A549 (cell line): Measurements from ENCODE around the gene CETN1. TPM values are rescaled to one million over a fixed set of nuclear protein-coding genes. Genes with fewer than 3 reads are reported as not detected.

Source experiments
- ATAC-seq, 2 experiments: fragments of 200-7000 bp in 1 of 2; fragments of >200 bp in 1 of 2; cut with Nextera tagmentation in 1 of 2; cut with Tn5 transposase in 1 of 2; 3 replicates each; pipeline versions ENCODE4 v1.8.0 to v1.9.1; 2018 to 2020; ENCODE audit warnings: mild to moderate bottlenecking in 1 of 2, moderate library complexity in 1 of 2
- CTCF ChIA-PET: fragments of 300-600 bp; sonication (Branson Sonifier 250); formaldehyde crosslinking; extraction: SDS; loops from one replicate; lab custom pipeline; 2021; ENCODE audit warnings: antibody characterized with exemption, inconsistent platforms; lab: Yijun Ruan, JAX
- POLR2A ChIA-PET: fragments of 350-600 bp; formaldehyde crosslinking; extraction: SDS; loops from one replicate; lab custom pipeline; 2021; ENCODE audit warnings: antibody characterized with exemption, inconsistent platforms; lab: Yijun Ruan, JAX
- DNase-seq, 2 experiments: peaks; one replicate each; pipeline versions ENCODE4 v3.0.0 to v3.0.0-alpha.2; 2011 to 2016; ENCODE audit warnings: low read depth in 1 of 2, low spot score in 1 of 2
- FAIRE-seq: peaks from 2 replicates; lab custom pipeline; 2011; peaks lifted over from hg19 to GRCh38; lab: Jason Lieb, UNC
- H3K27ac ChIP-seq, 2 experiments: fragments of >200 bp; sonication (Bioruptor Twin); formaldehyde crosslinking; 3 replicates each; pipeline ENCODE4 v1.5.1; 2016 to 2017
- H3K4me1 ChIP-seq: fragments of >200 bp; sonication (Bioruptor Twin); formaldehyde crosslinking; 3 replicates; pipeline ENCODE4 v1.6.1; 2016
- H3K4me2 ChIP-seq: fragments of >200 bp; sonication (Bioruptor Twin); formaldehyde crosslinking; 3 replicates; pipeline ENCODE4 v1.6.1; 2016
- H3K4me3 ChIP-seq: fragments of >200 bp; sonication (Bioruptor Twin); formaldehyde crosslinking; 3 replicates; pipeline ENCODE4 v1.5.1; 2016
- H3K9me3 ChIP-seq: fragments of >200 bp; sonication (Bioruptor Twin); formaldehyde crosslinking; 3 replicates; pipeline ENCODE4 v1.6.1; 2016
- BCL3 ChIP-seq: fragments of >200 bp; sonication (Bioruptor Twin); formaldehyde crosslinking; IDR thresholded peaks from 3 replicates; pipeline ENCODE4 v1.6.1; 2016
- CBX8 ChIP-seq: fragments of 200-600 bp; sonication (generic); IDR thresholded peaks from 2 replicates; pipeline ENCODE4 v1.6.1; 2016
- CEBPB ChIP-seq, 2 experiments: fragments of >200 bp in 1 of 2; sonication (Bioruptor Twin) in 1 of 2; formaldehyde crosslinking in 1 of 2; IDR thresholded peaks; 2 replicates each; pipeline ENCODE4 v1.6.1; 2012 to 2016
- EHF ChIP-seq: fragments of 250-450 bp; sonication (Bioruptor Pico); IDR thresholded peaks from 2 replicates; pipeline ENCODE4 v1.5.0; 2020; ENCODE audit warnings: mild to moderate bottlenecking
- ELK1 ChIP-seq: fragments of 150-350 bp; IDR thresholded peaks from 2 replicates; pipeline ENCODE4 v1.6.1; 2014; ENCODE audit warnings: low read depth, mild to moderate bottlenecking, low read length
- FOSB ChIP-seq: fragments of 250-450 bp; sonication (Bioruptor Pico); IDR thresholded peaks from 2 replicates; pipeline ENCODE4 v1.5.0; 2020; ENCODE audit warnings: mild to moderate bottlenecking, moderate library complexity
- FOSL2 ChIP-seq, 2 experiments: fragments of 450-650 bp in 1 of 2; fragments of >200 bp in 1 of 2; sonication (Bioruptor Twin) in 1 of 2; formaldehyde crosslinking; IDR thresholded peaks; 2 replicates each; pipeline versions ENCODE4 v1.5.0 to v1.6.1; 2016 to 2020; ENCODE audit warnings: mild to moderate bottlenecking in 1 of 2, moderate library complexity in 1 of 2
- GATA3 ChIP-seq: IDR thresholded peaks from 2 replicates; pipeline ENCODE4 v1.6.1; 2012; ENCODE audit warnings: borderline replicate concordance
- HOXA7 ChIP-seq: fragments of 250-450 bp; sonication (Bioruptor Pico); IDR thresholded peaks from 2 replicates; pipeline ENCODE4 v1.5.0; 2020; ENCODE audit warnings: mild to moderate bottlenecking, moderate library complexity
- HOXB13 ChIP-seq: fragments of 250-450 bp; sonication (Bioruptor Pico); IDR thresholded peaks from 2 replicates; pipeline ENCODE4 v1.5.0; 2020; ENCODE audit warnings: low read depth, mild to moderate bottlenecking, moderate library complexity
- MAFK ChIP-seq: fragments of 450-650 bp; IDR thresholded peaks from 2 replicates; pipeline ENCODE4 v1.6.1; 2014; ENCODE audit not compliant: partially characterized antibody
- MYC ChIP-seq: IDR thresholded peaks from 2 replicates; pipeline ENCODE4 v1.6.1; 2012; ENCODE audit warnings: mild to moderate bottlenecking, inconsistent platforms, low read length, improper control_type of control experiment, borderline replicate concordance
- NPAS2 ChIP-seq: fragments of 250-450 bp; sonication (Bioruptor Pico); IDR thresholded peaks from 2 replicates; pipeline ENCODE4 v1.8.0; 2022; ENCODE audit warnings: mild to moderate bottlenecking, moderate library complexity, borderline replicate concordance
- NR3C1 ChIP-seq: fragments of >200 bp; sonication (Bioruptor Twin); formaldehyde crosslinking; IDR thresholded peaks from 3 replicates; pipeline ENCODE4 v1.6.1; 2017
- RAD21 ChIP-seq, 2 experiments: fragments of >200 bp in 1 of 2; sonication (Bioruptor Twin) in 1 of 2; formaldehyde crosslinking in 1 of 2; IDR thresholded peaks in 1 of 2; conservative IDR thresholded peaks in 1 of 2; 2 replicates in 1 of 2; 3 replicates in 1 of 2; pipeline ENCODE4 v1.6.1; 2012 to 2018; ENCODE audit warnings: inconsistent platforms in 1 of 2
- RCOR1 ChIP-seq: fragments of 150-350 bp; IDR thresholded peaks from 2 replicates; pipeline ENCODE4 v1.6.1; 2014; ENCODE audit warnings: antibody characterized with exemption, low read length, low read depth
- REST ChIP-seq: fragments of 200-600 bp; sonication (generic); IDR thresholded peaks from 2 replicates; pipeline ENCODE4 v1.6.1; 2016; ENCODE audit warnings: antibody characterized with exemption, mild to moderate bottlenecking, moderate library complexity
- RFX5 ChIP-seq: fragments of 450-650 bp; IDR thresholded peaks from 2 replicates; pipeline ENCODE4 v1.7.1; 2014; ENCODE audit warnings: antibody characterized with exemption, mild to moderate bottlenecking, moderate library complexity
- RNF2 ChIP-seq: fragments of 200-600 bp; sonication (generic); IDR thresholded peaks from 2 replicates; pipeline ENCODE4 v1.6.1; 2016; ENCODE audit warnings: low read depth, mild to moderate bottlenecking, antibody characterized with exemption, moderate library complexity, borderline replicate concordance
- SMC3 ChIP-seq: fragments of >200 bp; sonication (Bioruptor Twin); formaldehyde crosslinking; IDR thresholded peaks from 3 replicates; pipeline ENCODE4 v1.6.1; 2018; ENCODE audit warnings: inconsistent platforms
- SREBF2 ChIP-seq: fragments of 450-650 bp; IDR thresholded peaks from 2 replicates; pipeline ENCODE4 v1.6.1; 2014; ENCODE audit warnings: mild to moderate bottlenecking, moderate library complexity
- ZC3H11A ChIP-seq: fragments of 450-650 bp; IDR thresholded peaks from 2 replicates; pipeline ENCODE4 v1.6.1; 2014; ENCODE audit warnings: antibody characterized with exemption, mild to moderate bottlenecking
- ZNF302 ChIP-seq: fragments of 250-450 bp; sonication (Bioruptor Pico); IDR thresholded peaks from 2 replicates; pipeline ENCODE4 v1.9.0; 2021; ENCODE audit warnings: inconsistent platforms, mild to moderate bottlenecking, moderate library complexity
- ZSCAN20 ChIP-seq: fragments of 250-450 bp; sonication (Bioruptor Pico); IDR thresholded peaks from 2 replicates; pipeline ENCODE4 v1.8.0; 2022; ENCODE audit warnings: mild to moderate bottlenecking, moderate library complexity
- WGBS: methylation state at CpG from one replicate; pipeline ENCODE4 v1.1.6; 2017; ENCODE audit errors: missing lambda C conversion rate; 5-methylcytosine and 5-hydroxymethylcytosine counted together
- polyA plus RNA-seq, 4 experiments: library from polyadenylated mRNA; depleted of rRNA in 3 of 4; stranded (reverse); fragments of >200 nt; fragmentation: RNase III in 1 of 4; extraction: RNeasy Plus Mini Kit Qiagen cat#74134 plus additional on column Dnase treatment in 1 of 4; gene quantifications; 2 replicates in 3 of 4; 3 replicates in 1 of 4; pipeline ENCODE4 v1.2.3, GENCODE V29; 2011 to 2017

CETN1 gene
- polyA plus RNA-seq, 2 of the 4 experiments (the other 2 are of a cell fraction), result not detected

- POLR2A ChIA-PET, result no interaction called here
- 6% methylated on average over 3 of the region's 3 CpGs for WGBS
- FAIRE-seq (no peak), DNase-seq (no peak), ATAC-seq (no peak)
- H3K27ac ChIP-seq, result no peak overlapping the region
- H3K9me3 ChIP-seq, result no peaks in the 10 kb centered on the region
- H3K4me2 ChIP-seq, result no peak overlapping the region
- H3K4me3 ChIP-seq, result no peak overlapping the region
- H3K4me1 ChIP-seq, result no peaks in the 10 kb centered on the region
- no peak for TF ChIP-seq FOSB (CRISPR knock-in tag)
- CTCF ChIA-PET, result no interaction called here
Observed at GRCh38 chr18:582465-582864, 2.3 kb downstream of the CETN1 start.

GRCh38 chr18:595068-595467, 14.9 kb downstream of the CETN1 start:
- ChIA-PET POLR2A (no interaction called here), CTCF (no interaction called here)
- Histone ChIP-seq H3K4me2 (no peak overlapping the region), H3K27ac (no peak overlapping the region), H3K9me3 (no peaks in the 10 kb centered on the region), H3K4me1 (no peaks in the 10 kb centered on the region), H3K4me3 (no peak overlapping the region)
- no peak for FAIRE-seq
- no peak for TF ChIP-seq ZNF302 (CRISPR knock-in tag)
- 0 out of 2 replicates have a peak, but pooled peaks have one; percentile 50 for TF ChIP-seq CBX8
- TF ChIP-seq RNF2, result peak; percentile 65; the same call in 1 of the 2 replicates
- 27% methylated on average over 4 of the region's 4 CpGs for WGBS
- ATAC-seq, result no peak
- DNase-seq, result no peak

- FAIRE-seq, result no peak
- Histone ChIP-seq H3K27ac (no peak overlapping the region), H3K9me3 (no peaks in the 10 kb centered on the region), H3K4me1 (no peaks in the 10 kb centered on the region), H3K4me3 (no peak overlapping the region), H3K4me2 (no peak overlapping the region)
- ChIA-PET POLR2A (no interaction called here), CTCF (no interaction called here)
- WGBS, result 0% methylated on average over 1 of the region's 1 CpG
- TF ChIP-seq EHF (CRISPR knock-in tag) (no peak), NPAS2 (CRISPR knock-in tag) (no peak), RCOR1 (no peak), HOXA7 (no peak)
- no peak for ATAC-seq
- no peak for DNase-seq
Observed at GRCh38 chr18:595571-595970, 15.4 kb downstream of the CETN1 start.

GRCh38 chr18:596288-596881, 16.2 kb downstream of the CETN1 start:
- FAIRE-seq (no peak), ATAC-seq (peak; percentile 75 to 78; a peak in 5 of 6 replicates)
- CTCF ChIA-PET, result interaction anchor here (0.6 to 2.1 kb wide), 3 partner anchors 11 to 59 kb away, joined by 3 to 6 read pairs (median 4); no protein-coding TSS in a partner anchor

More at GRCh38 chr18:596288-596881, 16.2 kb downstream of the CETN1 start:
- Histone ChIP-seq H3K4me3 (peak overlapping the region; percentile 41), H3K9me3 (no peaks in the 10 kb centered on the region), H3K4me1 (no peaks in the 10 kb centered on the region), H3K4me2 (peak overlapping the region; percentile 78), H3K27ac (no peak overlapping the region)
- POLR2A ChIA-PET, result interaction anchor here (0.7 to 0.8 kb wide), 2 partner anchors 275 to 507 kb away, joined by 4 read pairs; no protein-coding TSS in a partner anchor
- WGBS, result 29% methylated on average over 7 of the region's 24 CpGs
- DNase-seq, result peak in 1 of 2 experiments; percentile 39
- no peak for TF ChIP-seq GATA3
- TF ChIP-seq ZSCAN20 (CRISPR knock-in tag), result no peak
- no peak for TF ChIP-seq HOXB13 (CRISPR knock-in tag)
- TF ChIP-seq ELK1, result no peak
- TF ChIP-seq NPAS2 (CRISPR knock-in tag), result no peak
- no peak for TF ChIP-seq REST
- TF ChIP-seq NR3C1, result no peak
- TF ChIP-seq CEBPB (IDR thresholded peaks at IDR 0.05), result no peak
- no peak for TF ChIP-seq RFX5
- TF ChIP-seq MAFK, result no peak
- no peak for TF ChIP-seq RCOR1
- TF ChIP-seq RNF2, result no peak
- no peak for TF ChIP-seq BCL3
- no peak for TF ChIP-seq RAD21 (conservative IDR thresholded peaks at IDR 0.05 in 1 of 2, IDR thresholded peaks at IDR 0.05 in 1 of 2)
- no peak for TF ChIP-seq SREBF2
- TF ChIP-seq MYC, result no peak
- TF ChIP-seq SMC3, result no peak
- no peak for TF ChIP-seq HOXA7
- no peak for TF ChIP-seq FOSL2 (IDR thresholded peaks at IDR 0.05)
- no peak for TF ChIP-seq FOSL2 (CRISPR knock-in tag; IDR thresholded peaks at IDR 0.05)
- TF ChIP-seq ZC3H11A, result no peak
